IMR-90 (cell line): Measurements from ENCODE around the gene TMED3.

ENCODE experiments used
- BHLHE40 ChIP-seq: fragments of 150-350 bp; IDR thresholded peaks from 2 replicates; pipeline ENCODE4 v1.6.1; 2016; ENCODE audit warnings: mild to moderate bottlenecking, low read depth, low read length
- CHD1 ChIP-seq: IDR thresholded peaks from 2 replicates; pipeline ENCODE4 v1.6.1; 2012; ENCODE audit warnings: low read depth, low read length, improper control_type of control experiment
- FOS ChIP-seq: fragments of 150-350 bp; IDR thresholded peaks from 2 replicates; pipeline ENCODE4 v1.6.1; 2016; ENCODE audit warnings: low read depth, low read length
- MAFK ChIP-seq: IDR thresholded peaks from 2 replicates; pipeline ENCODE4 v1.6.1; 2012; ENCODE audit warnings: low read depth, low read length, improper control_type of control experiment
- POLR2A ChIP-seq: IDR thresholded peaks from 2 replicates; pipeline ENCODE4 v1.6.1; 2012; ENCODE audit warnings: mild to moderate bottlenecking, low read depth, low read length
- RAD21 ChIP-seq: IDR thresholded peaks from 2 replicates; pipeline ENCODE4 v1.6.1; 2012; ENCODE audit warnings: low read length, improper control_type of control experiment
- RCOR1 ChIP-seq: IDR thresholded peaks from 2 replicates; pipeline ENCODE4 v1.6.1; 2012; ENCODE audit warnings: mild to moderate bottlenecking, low read length, improper control_type of control experiment; ENCODE audit not compliant: insufficient replicate concordance
- RFX5 ChIP-seq: IDR thresholded peaks from 2 replicates; pipeline ENCODE4 v1.8.0; 2012; ENCODE audit warnings: low read depth, mild to moderate bottlenecking, low read length, moderate library complexity
- SMC3 ChIP-seq: fragments of 150-350 bp; IDR thresholded peaks from 2 replicates; pipeline ENCODE4 v1.6.1; 2016; ENCODE audit warnings: low read depth, mild to moderate bottlenecking, antibody characterized with exemption, low read length, moderate library complexity
- TF ChIP-seq, protein P1 (sequence below): conservative IDR thresholded peaks from 2 replicates; pipeline ENCODE4 v1.5.1; 2012; ENCODE audit warnings: mild to moderate bottlenecking, low read depth, low read length, improper control_type of control experiment
- TF ChIP-seq, protein P2 (sequence below): fragments of 150-350 bp; IDR thresholded peaks from 2 replicates; pipeline ENCODE4 v1.6.1; 2017; ENCODE audit warnings: mild to moderate bottlenecking, antibody characterized with exemption, low read length, low read depth
- TF ChIP-seq, protein P3 (sequence below): fragments of 150-350 bp; IDR thresholded peaks from 2 replicates; pipeline ENCODE4 v1.6.1; 2016; ENCODE audit warnings: low read depth, mild to moderate bottlenecking, low read length, moderate library complexity, borderline replicate concordance

DNA sequence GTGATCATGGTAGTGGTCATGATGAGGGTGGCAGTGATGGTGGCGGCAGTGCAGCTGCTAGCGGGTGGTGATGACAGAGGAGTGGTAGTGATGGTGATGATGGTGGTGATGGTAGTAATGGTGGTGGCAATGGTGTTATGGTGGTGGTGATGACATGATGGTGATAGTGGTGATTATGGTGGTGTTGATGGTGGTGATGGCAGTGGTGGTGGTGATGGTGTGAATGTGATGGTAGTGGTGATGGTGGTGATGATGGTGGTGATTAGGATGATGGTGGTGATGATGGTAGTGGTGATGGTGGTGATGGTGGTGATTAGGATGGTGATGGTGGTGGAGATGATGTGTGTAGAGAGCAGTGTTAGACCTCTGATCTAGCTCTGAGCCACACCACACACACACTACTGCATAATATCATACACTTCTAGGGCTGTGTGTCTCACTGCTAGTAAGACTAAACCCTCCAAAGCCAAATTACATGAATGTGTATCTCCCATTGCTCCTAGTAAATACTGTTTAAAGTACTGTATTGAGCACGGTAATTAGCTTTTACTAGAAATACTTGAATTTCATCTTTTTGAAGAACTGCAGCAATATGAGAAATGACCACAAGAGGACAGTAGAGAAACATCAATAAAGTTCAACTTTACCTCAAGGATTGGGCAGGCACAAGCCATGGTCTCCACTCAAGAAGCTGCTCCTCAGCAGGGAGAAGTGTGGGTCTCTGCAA is 28.8 kb downstream of the TMED3 start:
- TF ChIP-seq, protein P1, sequence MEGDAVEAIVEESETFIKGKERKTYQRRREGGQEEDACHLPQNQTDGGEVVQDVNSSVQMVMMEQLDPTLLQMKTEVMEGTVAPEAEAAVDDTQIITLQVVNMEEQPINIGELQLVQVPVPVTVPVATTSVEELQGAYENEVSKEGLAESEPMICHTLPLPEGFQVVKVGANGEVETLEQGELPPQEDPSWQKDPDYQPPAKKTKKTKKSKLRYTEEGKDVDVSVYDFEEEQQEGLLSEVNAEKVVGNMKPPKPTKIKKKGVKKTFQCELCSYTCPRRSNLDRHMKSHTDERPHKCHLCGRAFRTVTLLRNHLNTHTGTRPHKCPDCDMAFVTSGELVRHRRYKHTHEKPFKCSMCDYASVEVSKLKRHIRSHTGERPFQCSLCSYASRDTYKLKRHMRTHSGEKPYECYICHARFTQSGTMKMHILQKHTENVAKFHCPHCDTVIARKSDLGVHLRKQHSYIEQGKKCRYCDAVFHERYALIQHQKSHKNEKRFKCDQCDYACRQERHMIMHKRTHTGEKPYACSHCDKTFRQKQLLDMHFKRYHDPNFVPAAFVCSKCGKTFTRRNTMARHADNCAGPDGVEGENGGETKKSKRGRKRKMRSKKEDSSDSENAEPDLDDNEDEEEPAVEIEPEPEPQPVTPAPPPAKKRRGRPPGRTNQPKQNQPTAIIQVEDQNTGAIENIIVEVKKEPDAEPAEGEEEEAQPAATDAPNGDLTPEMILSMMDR, result peak; percentile 96
- no peak for TF ChIP-seq POLR2A
- TF ChIP-seq CHD1, result no peak
- peak; percentile 85 for TF ChIP-seq RAD21
- no peak for TF ChIP-seq RFX5
- peak; percentile 74 for TF ChIP-seq SMC3
- TF ChIP-seq MAFK, result no peak
- no peak for TF ChIP-seq BHLHE40
- no peak for TF ChIP-seq FOS
- TF ChIP-seq RCOR1, result no peak
- TF ChIP-seq, protein P2, sequence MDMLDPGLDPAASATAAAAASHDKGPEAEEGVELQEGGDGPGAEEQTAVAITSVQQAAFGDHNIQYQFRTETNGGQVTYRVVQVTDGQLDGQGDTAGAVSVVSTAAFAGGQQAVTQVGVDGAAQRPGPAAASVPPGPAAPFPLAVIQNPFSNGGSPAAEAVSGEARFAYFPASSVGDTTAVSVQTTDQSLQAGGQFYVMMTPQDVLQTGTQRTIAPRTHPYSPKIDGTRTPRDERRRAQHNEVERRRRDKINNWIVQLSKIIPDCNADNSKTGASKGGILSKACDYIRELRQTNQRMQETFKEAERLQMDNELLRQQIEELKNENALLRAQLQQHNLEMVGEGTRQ, result no peak
- TF ChIP-seq, protein P3, sequence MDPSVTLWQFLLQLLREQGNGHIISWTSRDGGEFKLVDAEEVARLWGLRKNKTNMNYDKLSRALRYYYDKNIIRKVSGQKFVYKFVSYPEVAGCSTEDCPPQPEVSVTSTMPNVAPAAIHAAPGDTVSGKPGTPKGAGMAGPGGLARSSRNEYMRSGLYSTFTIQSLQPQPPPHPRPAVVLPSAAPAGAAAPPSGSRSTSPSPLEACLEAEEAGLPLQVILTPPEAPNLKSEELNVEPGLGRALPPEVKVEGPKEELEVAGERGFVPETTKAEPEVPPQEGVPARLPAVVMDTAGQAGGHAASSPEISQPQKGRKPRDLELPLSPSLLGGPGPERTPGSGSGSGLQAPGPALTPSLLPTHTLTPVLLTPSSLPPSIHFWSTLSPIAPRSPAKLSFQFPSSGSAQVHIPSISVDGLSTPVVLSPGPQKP, result no peak
